Measurements from ENCODE around the gene CCNDBP1. TPM values are rescaled to one million over a fixed set of nuclear protein-coding genes. Genes with fewer than 3 reads are reported as not detected.

The CCNDBP1 gene
- total RNA-seq, 1 experiment from 2014 or later = 20.4 TPM

- no peak for ATAC-seq
- Mint-ChIP-seq H3K9me3 (no peaks in the 10 kb centered on the region), H3K27ac (no peak overlapping the region), H3K4me3 (no peak overlapping the region), H3K27me3 (ENCODE audit: low read depth) (no peaks in the 10 kb centered on the region; the same call in 1 of the 2 replicates), H3K4me1 (peaks cover 13% of the 10 kb centered on the region), H3K36me3 (no peaks in the 10 kb centered on the region)
- DNase-seq (ENCODE audit: low spot score) = no peak
- ChIA-PET CTCF (interaction anchor here (1.6 to 3.3 kb wide), 3 partner anchors 10 to 30 kb away, joined by 3 to 35 read pairs (median 18); partner anchors contain the start of gene CCNDBP1), POLR2A (no interaction called here)
- TF ChIP-seq ZNF423 (CRISPR knock-in tag; IDR thresholded peaks at IDR 0.05) = no peak
- TF ChIP-seq ATF1 (CRISPR knock-in tag; IDR thresholded peaks at IDR 0.05) = no peak
- TF ChIP-seq GTF2I (CRISPR knock-in tag; conservative IDR thresholded peaks at IDR 0.05) = no peak
- no peak for TF ChIP-seq FOXK1 (CRISPR knock-in tag; IDR thresholded peaks at IDR 0.05)
- TF ChIP-seq ZBTB21 (CRISPR knock-in tag; IDR thresholded peaks at IDR 0.05; ENCODE audit: borderline replicate concordance) = no peak
- TF ChIP-seq, protein P1, sequence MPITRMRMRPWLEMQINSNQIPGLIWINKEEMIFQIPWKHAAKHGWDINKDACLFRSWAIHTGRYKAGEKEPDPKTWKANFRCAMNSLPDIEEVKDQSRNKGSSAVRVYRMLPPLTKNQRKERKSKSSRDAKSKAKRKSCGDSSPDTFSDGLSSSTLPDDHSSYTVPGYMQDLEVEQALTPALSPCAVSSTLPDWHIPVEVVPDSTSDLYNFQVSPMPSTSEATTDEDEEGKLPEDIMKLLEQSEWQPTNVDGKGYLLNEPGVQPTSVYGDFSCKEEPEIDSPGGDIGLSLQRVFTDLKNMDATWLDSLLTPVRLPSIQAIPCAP (CRISPR knock-in tag; IDR thresholded peaks at IDR 0.05) = no peak
- no peak for TF ChIP-seq SMAD4 (CRISPR knock-in tag; IDR thresholded peaks at IDR 0.05)
- TF ChIP-seq ZMAT4 (CRISPR knock-in tag; IDR thresholded peaks at IDR 0.05) = no peak
- TF ChIP-seq E2F4 (CRISPR knock-in tag; IDR thresholded peaks at IDR 0.05; ENCODE audit: borderline replicate concordance, low read depth) = no peak
- no peak for TF ChIP-seq USF2 (CRISPR knock-in tag; IDR thresholded peaks at IDR 0.05)
- TF ChIP-seq, protein P2, sequence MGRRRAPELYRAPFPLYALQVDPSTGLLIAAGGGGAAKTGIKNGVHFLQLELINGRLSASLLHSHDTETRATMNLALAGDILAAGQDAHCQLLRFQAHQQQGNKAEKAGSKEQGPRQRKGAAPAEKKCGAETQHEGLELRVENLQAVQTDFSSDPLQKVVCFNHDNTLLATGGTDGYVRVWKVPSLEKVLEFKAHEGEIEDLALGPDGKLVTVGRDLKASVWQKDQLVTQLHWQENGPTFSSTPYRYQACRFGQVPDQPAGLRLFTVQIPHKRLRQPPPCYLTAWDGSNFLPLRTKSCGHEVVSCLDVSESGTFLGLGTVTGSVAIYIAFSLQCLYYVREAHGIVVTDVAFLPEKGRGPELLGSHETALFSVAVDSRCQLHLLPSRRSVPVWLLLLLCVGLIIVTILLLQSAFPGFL (CRISPR knock-in tag; IDR thresholded peaks at IDR 0.05; ENCODE audit: borderline replicate concordance) = no peak
- TF ChIP-seq ZNF232 (CRISPR knock-in tag; IDR thresholded peaks at IDR 0.05) = no peak
- TF ChIP-seq, protein P3, sequence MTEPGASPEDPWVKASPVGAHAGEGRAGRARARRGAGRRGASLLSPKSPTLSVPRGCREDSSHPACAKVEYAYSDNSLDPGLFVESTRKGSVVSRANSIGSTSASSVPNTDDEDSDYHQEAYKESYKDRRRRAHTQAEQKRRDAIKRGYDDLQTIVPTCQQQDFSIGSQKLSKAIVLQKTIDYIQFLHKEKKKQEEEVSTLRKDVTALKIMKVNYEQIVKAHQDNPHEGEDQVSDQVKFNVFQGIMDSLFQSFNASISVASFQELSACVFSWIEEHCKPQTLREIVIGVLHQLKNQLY (CRISPR knock-in tag; IDR thresholded peaks at IDR 0.05) = no peak
- TF ChIP-seq ELF4 (CRISPR knock-in tag; IDR thresholded peaks at IDR 0.05; ENCODE audit: low read depth) = no peak
These were observed 29.5 kb downstream of the CCNDBP1 start for GRCh38 chr15:43214592-43215295.

DNA sequence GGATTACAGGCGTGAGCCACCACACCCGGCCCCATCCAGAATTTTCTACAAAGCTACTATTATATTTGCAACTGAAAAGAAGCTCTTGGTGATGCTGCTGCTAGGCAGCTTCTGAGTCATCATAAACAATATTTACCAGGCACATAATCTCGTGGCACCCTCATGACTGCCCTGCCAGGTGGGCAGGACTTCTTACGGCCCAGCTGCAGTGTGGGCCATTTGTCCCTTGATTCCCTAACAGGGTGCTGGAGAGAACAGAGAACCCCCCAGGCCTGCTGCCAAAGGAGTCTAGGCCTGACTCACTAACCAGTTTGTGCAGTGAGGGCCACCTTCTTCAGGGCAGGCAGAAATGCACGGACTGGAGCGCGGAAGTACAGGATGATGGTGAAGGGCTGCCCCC is 30.8 kb downstream of the CCNDBP1 start:
- Mint-ChIP-seq H3K4me3 (no peak overlapping the region), H3K9me3 (no peaks in the 10 kb centered on the region), H3K4me1 (peaks cover 13% of the 10 kb centered on the region), H3K27me3 (ENCODE audit: low read depth) (no peaks in the 10 kb centered on the region; the same call in 1 of the 2 replicates), H3K27ac (no peak overlapping the region), H3K36me3 (no peaks in the 10 kb centered on the region)
- ChIA-PET POLR2A (no interaction called here), CTCF (interaction anchor here (1.5 to 1.8 kb wide), 2 partner anchors 10 to 12 kb away, joined by 8 to 9 read pairs; no protein-coding TSS in a partner anchor)
- no peak for DNase-seq (ENCODE audit: low spot score)
- no peak for ATAC-seq
- TF ChIP-seq, protein P4, sequence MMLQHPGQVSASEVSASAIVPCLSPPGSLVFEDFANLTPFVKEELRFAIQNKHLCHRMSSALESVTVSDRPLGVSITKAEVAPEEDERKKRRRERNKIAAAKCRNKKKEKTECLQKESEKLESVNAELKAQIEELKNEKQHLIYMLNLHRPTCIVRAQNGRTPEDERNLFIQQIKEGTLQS (CRISPR knock-in tag; conservative IDR thresholded peaks at IDR 0.05) = no peak
- no peak for TF ChIP-seq CBFB (CRISPR knock-in tag; IDR thresholded peaks at IDR 0.05; ENCODE audit: low read depth)
- TF ChIP-seq CDX4 (CRISPR knock-in tag; IDR thresholded peaks at IDR 0.05; ENCODE audit: borderline replicate concordance) = no peak
- TF ChIP-seq CREB1 (CRISPR knock-in tag; IDR thresholded peaks at IDR 0.05) = no peak

Data from WTC11 (cell line).